K562 (cell line): ENCODE results near the gene MS4A8. TPM values are rescaled to one million over a fixed set of nuclear protein-coding genes. Genes with fewer than 3 reads are reported as not detected.
A peak's percentile ranks its signal among the peaks of the same experiment; 100 is the strongest.

Source experiments
- AFF1 ChIP-seq, 2 experiments: fragments of 450-650 bp; IDR thresholded peaks; 2 replicates each; pipeline ENCODE4 v1.6.1; 2018; ENCODE audit warnings: mild to moderate bottlenecking in 2 of 2, low read depth in 1 of 2; ENCODE audit not compliant: partially characterized antibody in 2 of 2
- BCL6 ChIP-seq: fragments of 250-450 bp; sonication (Bioruptor Pico); IDR thresholded peaks from 2 replicates; pipeline ENCODE4 v1.4.0; 2020
- CBFA2T2 ChIP-seq: fragments of 450-650 bp; conservative IDR thresholded peaks from 2 replicates; pipeline ENCODE4 v1.6.1; 2017; ENCODE audit warnings: mild to moderate bottlenecking
- HDAC6 ChIP-seq: IDR thresholded peaks from 2 replicates; pipeline ENCODE4 v1.6.1; 2012; ENCODE audit warnings: low read depth, mild to moderate bottlenecking, control low read depth, inconsistent platforms, low read length, moderate library complexity
- HNRNPK ChIP-seq: fragments of 200-400 bp; formaldehyde crosslinking; IDR thresholded peaks from one replicate; pipeline ENCODE4 v1.6.1; 2018; ENCODE audit warnings: mild to moderate bottlenecking, low read depth, low read length; ENCODE audit not compliant: poor library complexity, severe bottlenecking
- ILF3 ChIP-seq: fragments of 450-650 bp; IDR thresholded peaks from 2 replicates; pipeline ENCODE4 v1.6.1; 2018; ENCODE audit warnings: antibody characterized with exemption, mild to moderate bottlenecking, moderate library complexity, borderline replicate concordance
- POLR2AphosphoS2 ChIP-seq: IDR thresholded peaks from 2 replicates; pipeline ENCODE4 v1.6.1; 2012; ENCODE audit warnings: low read length, improper control_type of control experiment
- RB1 ChIP-seq: fragments of 450-650 bp; IDR thresholded peaks from 2 replicates; pipeline ENCODE4 v1.6.1; 2017; ENCODE audit warnings: low read depth, mild to moderate bottlenecking
- SAP30 ChIP-seq: fragments of 200-600 bp; sonication (generic); IDR thresholded peaks from 2 replicates; pipeline ENCODE4 v1.6.1; 2012; ENCODE audit warnings: borderline replicate concordance, low read depth, mild to moderate bottlenecking, moderate library complexity, low read length, control low read depth, inconsistent platforms; ENCODE audit not compliant: insufficient read depth, poor library complexity, severe bottlenecking
- SP2 ChIP-seq: IDR thresholded peaks from 2 replicates; pipeline ENCODE4 v1.6.1; 2011; ENCODE audit warnings: mild to moderate bottlenecking, low read depth, low read length, moderate library complexity; ENCODE audit not compliant: poor library complexity, severe bottlenecking; ENCODE audit errors: extremely low read depth
- ZFP1 ChIP-seq: fragments of 450-650 bp; formaldehyde crosslinking; IDR thresholded peaks from 2 replicates; pipeline ENCODE4 v1.4.0; 2020; ENCODE audit warnings: mild to moderate bottlenecking, mixed read lengths
- ZNF511 ChIP-seq: sonication (generic); formaldehyde crosslinking; IDR thresholded peaks from 2 replicates; pipeline ENCODE4 v1.8.0; 2022; ENCODE audit warnings: mild to moderate bottlenecking, missing genetic modification reagents
- ZNF655 ChIP-seq: fragments of 250-450 bp; sonication (Bioruptor Pico); IDR thresholded peaks from 2 replicates; pipeline ENCODE4 v1.5.0; 2021
- ZSCAN32 ChIP-seq: fragments of 450-650 bp; formaldehyde crosslinking; IDR thresholded peaks from 2 replicates; pipeline ENCODE4 v1.4.0; 2020; ENCODE audit warnings: mild to moderate bottlenecking, moderate library complexity
- polyA plus RNA-seq, 8 experiments: library from polyadenylated mRNA; depleted of rRNA in 4 of 8; stranded (reverse) in 5 of 8; unstranded in 3 of 8; fragments of >200 nt; fragmentation: Nextera tagmentation in 2 of 8; fragmentation: Illumina TruSeq in 1 of 8; extraction: Ambion mirVana in 2 of 8; extraction: Trizol in 1 of 8; gene quantifications; 2 replicates each; pipeline versions ENCODE4 v1.2.1 to v1.2.3, GENCODE V29; 2011 to 2014; ENCODE audit warnings: inconsistent platforms in 1 of 8, missing spikeins in 1 of 8
- total RNA-seq, 7 experiments: library from RNA; depleted of rRNA in 6 of 7; stranded (reverse); fragments of >200 nt in 6 of 7; fragmentation: Illumina TruSeq in 2 of 7; extraction: Trizol in 2 of 7; gene quantifications; 2 replicates each; pipeline versions ENCODE4 v1.2.1 to v1.2.3, GENCODE V29; 2011 to 2021; ENCODE audit warnings: low replicate concordance in 1 of 7
- TF ChIP-seq, protein P1 (sequence below): fragments of 200-800 bp; sonication (Bioruptor generic); IDR thresholded peaks from 2 replicates; pipeline ENCODE4 v1.6.1; 2017; ENCODE audit warnings: missing genetic modification characterization, missing compliant biosample characterization
- TF ChIP-seq, protein P2 (sequence below): fragments of 450-650 bp; formaldehyde crosslinking; IDR thresholded peaks from 2 replicates; pipeline ENCODE4 v1.4.0; 2020; ENCODE audit warnings: mild to moderate bottlenecking, moderate library complexity

MS4A8 gene
- total and polyA plus RNA-seq, 9 of the 15 experiments (the other 6 are each of a cell fraction or from before 2014, with no cell fraction given), result not detected

DNA sequence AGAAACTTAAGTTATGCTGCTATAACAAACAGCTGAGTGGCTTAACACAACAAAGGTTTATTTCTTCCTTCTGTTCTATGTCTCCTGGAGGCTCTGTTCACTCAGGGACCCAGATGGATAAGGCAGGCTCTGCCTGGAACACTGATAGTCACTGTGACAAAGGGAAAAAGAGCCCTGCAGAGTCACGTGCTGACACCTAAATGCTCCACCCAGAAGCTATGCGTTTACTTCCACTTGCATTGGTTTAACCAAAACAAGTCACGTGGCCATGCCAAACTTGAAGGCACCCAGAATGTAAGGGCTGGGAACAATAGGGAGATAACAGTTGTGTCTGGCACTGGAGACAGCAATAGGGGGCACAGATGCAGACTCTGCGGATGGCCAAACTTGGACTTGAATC lies 53.9 kb downstream of the MS4A8 start (continued):
- no peak for TF ChIP-seq AFF1 (IDR thresholded peaks at IDR 0.05; ENCODE audit: low read depth in 1 of 2, partially characterized antibody in 2 of 2)
- TF ChIP-seq ILF3, result no peak
- no peak for TF ChIP-seq HNRNPK
- TF ChIP-seq ZNF511 (CRISPR knock-in tag), result no peak
- no peak for TF ChIP-seq BCL6 (CRISPR knock-in tag)
- TF ChIP-seq, protein P1, sequence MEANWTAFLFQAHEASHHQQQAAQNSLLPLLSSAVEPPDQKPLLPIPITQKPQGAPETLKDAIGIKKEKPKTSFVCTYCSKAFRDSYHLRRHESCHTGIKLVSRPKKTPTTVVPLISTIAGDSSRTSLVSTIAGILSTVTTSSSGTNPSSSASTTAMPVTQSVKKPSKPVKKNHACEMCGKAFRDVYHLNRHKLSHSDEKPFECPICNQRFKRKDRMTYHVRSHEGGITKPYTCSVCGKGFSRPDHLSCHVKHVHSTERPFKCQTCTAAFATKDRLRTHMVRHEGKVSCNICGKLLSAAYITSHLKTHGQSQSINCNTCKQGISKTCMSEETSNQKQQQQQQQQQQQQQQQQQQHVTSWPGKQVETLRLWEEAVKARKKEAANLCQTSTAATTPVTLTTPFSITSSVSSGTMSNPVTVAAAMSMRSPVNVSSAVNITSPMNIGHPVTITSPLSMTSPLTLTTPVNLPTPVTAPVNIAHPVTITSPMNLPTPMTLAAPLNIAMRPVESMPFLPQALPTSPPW (CRISPR knock-in tag), result no peak
- TF ChIP-seq SAP30, result no peak
- no peak for TF ChIP-seq RB1
- TF ChIP-seq ZSCAN32 (CRISPR knock-in tag), result no peak
- TF ChIP-seq HDAC6, result no peak
- TF ChIP-seq ZNF655, result no peak
- peak; percentile 47; the same call in 1 of the 2 replicates for TF ChIP-seq CBFA2T2
- no peak for TF ChIP-seq SP2
- TF ChIP-seq, protein P2, sequence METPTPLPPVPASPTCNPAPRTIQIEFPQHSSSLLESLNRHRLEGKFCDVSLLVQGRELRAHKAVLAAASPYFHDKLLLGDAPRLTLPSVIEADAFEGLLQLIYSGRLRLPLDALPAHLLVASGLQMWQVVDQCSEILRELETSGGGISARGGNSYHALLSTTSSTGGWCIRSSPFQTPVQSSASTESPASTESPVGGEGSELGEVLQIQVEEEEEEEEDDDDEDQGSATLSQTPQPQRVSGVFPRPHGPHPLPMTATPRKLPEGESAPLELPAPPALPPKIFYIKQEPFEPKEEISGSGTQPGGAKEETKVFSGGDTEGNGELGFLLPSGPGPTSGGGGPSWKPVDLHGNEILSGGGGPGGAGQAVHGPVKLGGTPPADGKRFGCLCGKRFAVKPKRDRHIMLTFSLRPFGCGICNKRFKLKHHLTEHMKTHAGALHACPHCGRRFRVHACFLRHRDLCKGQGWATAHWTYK, result no peak
- TF ChIP-seq ZFP1 (CRISPR knock-in tag), result no peak
- no peak for TF ChIP-seq POLR2AphosphoS2
